A549 (cell line): ENCODE results near the gene PNN. TPM values are rescaled to one million over a fixed set of nuclear protein-coding genes. Genes with fewer than 3 reads are reported as not detected.
A peak's percentile ranks its signal among the peaks of the same experiment; 100 is the strongest.

Experiments
- ATAC-seq, 2 experiments: fragments of 200-7000 bp in 1 of 2; fragments of >200 bp in 1 of 2; cut with Nextera tagmentation in 1 of 2; cut with Tn5 transposase in 1 of 2; 3 replicates each; pipeline versions ENCODE4 v1.8.0 to v1.9.1; 2018 to 2020; ENCODE audit warnings: mild to moderate bottlenecking in 1 of 2, moderate library complexity in 1 of 2
- CTCF ChIA-PET: fragments of 300-600 bp; sonication (Branson Sonifier 250); formaldehyde crosslinking; extraction: SDS; loops from one replicate; lab custom pipeline; 2021; ENCODE audit warnings: antibody characterized with exemption, inconsistent platforms; lab: Yijun Ruan, JAX
- POLR2A ChIA-PET: fragments of 350-600 bp; formaldehyde crosslinking; extraction: SDS; loops from one replicate; lab custom pipeline; 2021; ENCODE audit warnings: antibody characterized with exemption, inconsistent platforms; lab: Yijun Ruan, JAX
- DNase-seq, 2 experiments: peaks; one replicate each; pipeline versions ENCODE4 v3.0.0 to v3.0.0-alpha.2; 2011 to 2016; ENCODE audit warnings: low read depth in 1 of 2, low spot score in 1 of 2
- FAIRE-seq: peaks from 2 replicates; lab custom pipeline; 2011; peaks lifted over from hg19 to GRCh38; lab: Jason Lieb, UNC
- H3K27ac ChIP-seq, 2 experiments: fragments of >200 bp; sonication (Bioruptor Twin); formaldehyde crosslinking; 3 replicates each; pipeline ENCODE4 v1.5.1; 2016 to 2017
- H3K4me1 ChIP-seq: fragments of >200 bp; sonication (Bioruptor Twin); formaldehyde crosslinking; 3 replicates; pipeline ENCODE4 v1.6.1; 2016
- H3K4me2 ChIP-seq: fragments of >200 bp; sonication (Bioruptor Twin); formaldehyde crosslinking; 3 replicates; pipeline ENCODE4 v1.6.1; 2016
- H3K4me3 ChIP-seq: fragments of >200 bp; sonication (Bioruptor Twin); formaldehyde crosslinking; 3 replicates; pipeline ENCODE4 v1.5.1; 2016
- H3K9me3 ChIP-seq: fragments of >200 bp; sonication (Bioruptor Twin); formaldehyde crosslinking; 3 replicates; pipeline ENCODE4 v1.6.1; 2016
- BHLHE40 ChIP-seq: IDR thresholded peaks from 2 replicates; pipeline ENCODE4 v1.6.1; 2012; ENCODE audit warnings: low read depth, low read length, inconsistent platforms
- CBX2 ChIP-seq: fragments of 200-600 bp; sonication (generic); IDR thresholded peaks from 2 replicates; pipeline ENCODE4 v1.6.1; 2016; ENCODE audit warnings: low read depth, mild to moderate bottlenecking, borderline replicate concordance
- CBX8 ChIP-seq: fragments of 200-600 bp; sonication (generic); IDR thresholded peaks from 2 replicates; pipeline ENCODE4 v1.6.1; 2016
- CEBPB ChIP-seq, 2 experiments: fragments of >200 bp in 1 of 2; sonication (Bioruptor Twin) in 1 of 2; formaldehyde crosslinking in 1 of 2; IDR thresholded peaks; 2 replicates each; pipeline ENCODE4 v1.6.1; 2012 to 2016
- CHD2 ChIP-seq: fragments of 150-350 bp; IDR thresholded peaks from 2 replicates; pipeline ENCODE4 v1.6.1; 2014; ENCODE audit warnings: low read length; ENCODE audit not compliant: partially characterized antibody
- EP300 ChIP-seq, 2 experiments: fragments of >200 bp; sonication (Bioruptor Twin); formaldehyde crosslinking; IDR thresholded peaks; 2 replicates in 1 of 2; 3 replicates in 1 of 2; pipeline ENCODE4 v1.6.1; 2016 to 2017
- ESRRA ChIP-seq: fragments of 150-350 bp; IDR thresholded peaks from 2 replicates; pipeline ENCODE4 v1.6.1; 2014; ENCODE audit warnings: mild to moderate bottlenecking, low read length, borderline replicate concordance
- HOXB13 ChIP-seq: fragments of 250-450 bp; sonication (Bioruptor Pico); IDR thresholded peaks from 2 replicates; pipeline ENCODE4 v1.5.0; 2020; ENCODE audit warnings: low read depth, mild to moderate bottlenecking, moderate library complexity
- HOXB5 ChIP-seq: fragments of 250-450 bp; sonication (Bioruptor Pico); IDR thresholded peaks from 2 replicates; pipeline ENCODE4 v1.5.0; 2020; ENCODE audit warnings: mild to moderate bottlenecking, moderate library complexity
- KDM5A ChIP-seq: fragments of 200-600 bp; sonication (generic); IDR thresholded peaks from 2 replicates; pipeline ENCODE4 v1.6.1; 2016; ENCODE audit warnings: antibody characterized with exemption, mild to moderate bottlenecking
- MAZ ChIP-seq: fragments of 150-350 bp; IDR thresholded peaks from 2 replicates; pipeline ENCODE4 v1.6.1; 2014; ENCODE audit warnings: antibody characterized with exemption, low read depth, low read length, borderline replicate concordance
- NPAS2 ChIP-seq: fragments of 250-450 bp; sonication (Bioruptor Pico); IDR thresholded peaks from 2 replicates; pipeline ENCODE4 v1.8.0; 2022; ENCODE audit warnings: mild to moderate bottlenecking, moderate library complexity, borderline replicate concordance
- POLR2AphosphoS2 ChIP-seq: conservative IDR thresholded peaks from 2 replicates; pipeline ENCODE4 v1.6.1; 2012; ENCODE audit warnings: low read length, improper control_type of control experiment, inconsistent platforms
- RARB ChIP-seq: fragments of 250-450 bp; sonication (Bioruptor Pico); IDR thresholded peaks from 2 replicates; pipeline ENCODE4 v1.8.0; 2021; ENCODE audit warnings: mild to moderate bottlenecking, moderate library complexity
- RFX5 ChIP-seq: fragments of 450-650 bp; IDR thresholded peaks from 2 replicates; pipeline ENCODE4 v1.7.1; 2014; ENCODE audit warnings: antibody characterized with exemption, mild to moderate bottlenecking, moderate library complexity
- RNF2 ChIP-seq: fragments of 200-600 bp; sonication (generic); IDR thresholded peaks from 2 replicates; pipeline ENCODE4 v1.6.1; 2016; ENCODE audit warnings: low read depth, mild to moderate bottlenecking, antibody characterized with exemption, moderate library complexity, borderline replicate concordance
- TFCP2L1 ChIP-seq: fragments of 250-450 bp; sonication (Bioruptor Pico); IDR thresholded peaks from 2 replicates; pipeline ENCODE4 v1.5.0; 2021; ENCODE audit warnings: mild to moderate bottlenecking
- ZNF302 ChIP-seq: fragments of 250-450 bp; sonication (Bioruptor Pico); IDR thresholded peaks from 2 replicates; pipeline ENCODE4 v1.9.0; 2021; ENCODE audit warnings: inconsistent platforms, mild to moderate bottlenecking, moderate library complexity
- WGBS: methylation state at CpG from one replicate; pipeline ENCODE4 v1.1.6; 2017; ENCODE audit errors: missing lambda C conversion rate; 5-methylcytosine and 5-hydroxymethylcytosine counted together
- polyA plus RNA-seq, 4 experiments: library from polyadenylated mRNA; depleted of rRNA in 3 of 4; stranded (reverse); fragments of >200 nt; fragmentation: RNase III in 1 of 4; extraction: RNeasy Plus Mini Kit Qiagen cat#74134 plus additional on column Dnase treatment in 1 of 4; gene quantifications; 2 replicates in 3 of 4; 3 replicates in 1 of 4; pipeline ENCODE4 v1.2.3, GENCODE V29; 2011 to 2017
- TF ChIP-seq, protein P1 (sequence below): fragments of 250-450 bp; sonication (Bioruptor Pico); IDR thresholded peaks from 2 replicates; pipeline ENCODE4 v1.5.0; 2021; ENCODE audit warnings: mild to moderate bottlenecking, moderate library complexity, borderline replicate concordance
- TF ChIP-seq, protein P2 (sequence below): IDR thresholded peaks from 2 replicates; pipeline ENCODE4 v1.6.1; 2012
- TF ChIP-seq, protein P3 (sequence below): fragments of >200 bp; sonication (Bioruptor Twin); formaldehyde crosslinking; IDR thresholded peaks from 2 replicates; pipeline ENCODE4 v1.6.1; 2016

The PNN gene
- polyA plus RNA-seq, 2 of the 4 experiments (the other 2 are of a cell fraction): 50.1 to 117 TPM

DNA sequence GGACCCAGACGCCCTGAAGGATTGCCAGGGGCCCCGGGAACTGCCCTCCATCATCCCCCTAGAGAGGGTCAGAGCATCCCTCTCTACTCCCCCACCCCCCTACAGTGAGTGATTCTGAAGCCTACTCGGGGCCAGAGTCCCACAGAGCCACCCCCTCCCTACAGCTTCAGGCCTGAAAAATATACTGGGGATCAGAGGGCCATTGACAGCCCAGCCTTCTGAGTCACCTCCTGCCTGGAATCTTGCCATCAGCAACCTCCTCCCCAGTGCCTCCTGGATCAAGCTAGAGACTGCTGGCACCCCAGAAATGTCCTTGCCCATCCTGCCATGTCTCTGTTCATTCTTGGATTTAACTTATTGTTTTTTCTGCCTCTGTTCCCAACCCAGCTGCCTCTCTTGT, 37.0 kb downstream of the PNN start:
- Histone ChIP-seq H3K4me3 (no peak overlapping the region), H3K4me2 (peak overlapping the region; percentile 40), H3K27ac (peak overlapping the region in 1 of 2 experiments; percentile 77; a peak in 3 of 6 replicates), H3K4me1 (peaks cover 12% of the 10 kb centered on the region), H3K9me3 (no peaks in the 10 kb centered on the region)
- ATAC-seq (peak; percentile 72 to 75), DNase-seq (no peak), FAIRE-seq (no peak)
- CTCF ChIA-PET: no interaction called here
- WGBS: 39% methylated on average over 2 of the region's 3 CpGs
- POLR2A ChIA-PET: no interaction called here
- TF ChIP-seq CEBPB (IDR thresholded peaks at IDR 0.05) (no peak), KDM5A (no peak), HOXB13 (no peak), RFX5 (no peak), CBX2 (no peak), ESRRA (no peak), POLR2AphosphoS2 (no peak), MAZ (no peak), HOXB5 (no peak), NPAS2 (CRISPR knock-in tag) (no peak), CHD2 (no peak), RARB (CRISPR knock-in tag) (no peak)
- TF ChIP-seq, protein P1, sequence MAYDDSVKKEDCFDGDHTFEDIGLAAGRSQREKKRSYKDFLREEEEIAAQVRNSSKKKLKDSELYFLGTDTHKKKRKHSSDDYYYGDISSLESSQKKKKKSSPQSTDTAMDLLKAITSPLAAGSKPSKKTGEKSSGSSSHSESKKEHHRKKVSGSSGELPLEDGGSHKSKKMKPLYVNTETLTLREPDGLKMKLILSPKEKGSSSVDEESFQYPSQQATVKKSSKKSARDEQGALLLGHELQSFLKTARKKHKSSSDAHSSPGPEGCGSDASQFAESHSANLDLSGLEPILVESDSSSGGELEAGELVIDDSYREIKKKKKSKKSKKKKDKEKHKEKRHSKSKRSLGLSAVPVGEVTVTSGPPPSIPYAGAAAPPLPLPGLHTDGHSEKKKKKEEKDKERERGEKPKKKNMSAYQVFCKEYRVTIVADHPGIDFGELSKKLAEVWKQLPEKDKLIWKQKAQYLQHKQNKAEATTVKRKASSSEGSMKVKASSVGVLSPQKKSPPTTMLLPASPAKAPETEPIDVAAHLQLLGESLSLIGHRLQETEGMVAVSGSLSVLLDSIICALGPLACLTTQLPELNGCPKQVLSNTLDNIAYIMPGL (CRISPR knock-in tag): no peak
- TF ChIP-seq, protein P2, sequence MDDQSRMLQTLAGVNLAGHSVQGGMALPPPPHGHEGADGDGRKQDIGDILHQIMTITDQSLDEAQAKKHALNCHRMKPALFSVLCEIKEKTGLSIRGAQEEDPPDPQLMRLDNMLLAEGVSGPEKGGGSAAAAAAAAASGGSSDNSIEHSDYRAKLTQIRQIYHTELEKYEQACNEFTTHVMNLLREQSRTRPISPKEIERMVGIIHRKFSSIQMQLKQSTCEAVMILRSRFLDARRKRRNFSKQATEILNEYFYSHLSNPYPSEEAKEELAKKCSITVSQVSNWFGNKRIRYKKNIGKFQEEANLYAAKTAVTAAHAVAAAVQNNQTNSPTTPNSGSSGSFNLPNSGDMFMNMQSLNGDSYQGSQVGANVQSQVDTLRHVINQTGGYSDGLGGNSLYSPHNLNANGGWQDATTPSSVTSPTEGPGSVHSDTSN: no peak

DNA sequence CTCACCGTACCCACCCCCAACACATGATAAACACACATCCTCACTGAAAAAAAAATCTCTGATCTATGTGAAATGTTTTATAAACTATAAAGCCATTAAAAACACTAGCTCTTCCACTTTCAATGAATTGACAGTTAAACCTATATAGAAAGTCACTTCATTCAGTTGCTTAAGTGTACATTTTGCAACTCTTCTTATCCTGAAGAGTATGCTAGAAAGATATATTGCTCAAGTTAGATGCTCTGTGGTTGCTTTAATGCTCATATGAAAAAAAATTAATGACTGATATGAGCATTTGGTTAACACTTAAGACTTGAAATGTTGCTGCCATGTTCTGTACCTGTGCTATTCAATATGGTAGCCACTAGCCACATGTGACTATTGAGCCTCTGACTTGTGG, 37.6 kb downstream of the PNN start:
- Histone ChIP-seq H3K4me3 (no peak overlapping the region), H3K27ac (peak overlapping the region in 1 of 2 experiments; percentile 77; a peak in 2 of 6 replicates), H3K4me1 (peaks cover 19% of the 10 kb centered on the region), H3K4me2 (no peak overlapping the region), H3K9me3 (no peaks in the 10 kb centered on the region)
- DNase-seq: no peak
- ChIA-PET CTCF (no interaction called here), POLR2A (no interaction called here)
- WGBS: 96% methylated on average over 1 of the region's 1 CpG
- no peak for ATAC-seq
- no peak for FAIRE-seq
- no peak for TF ChIP-seq HOXB5
- TF ChIP-seq ZNF302 (CRISPR knock-in tag): no peak
- TF ChIP-seq NPAS2 (CRISPR knock-in tag): no peak
- TF ChIP-seq BHLHE40: no peak
- no peak for TF ChIP-seq TFCP2L1 (CRISPR knock-in tag)
- no peak for TF ChIP-seq CBX8
- no peak for TF ChIP-seq RNF2
- no peak for TF ChIP-seq EP300 (IDR thresholded peaks at IDR 0.05)
- TF ChIP-seq, protein P1 (CRISPR knock-in tag): no peak
- TF ChIP-seq, protein P3, sequence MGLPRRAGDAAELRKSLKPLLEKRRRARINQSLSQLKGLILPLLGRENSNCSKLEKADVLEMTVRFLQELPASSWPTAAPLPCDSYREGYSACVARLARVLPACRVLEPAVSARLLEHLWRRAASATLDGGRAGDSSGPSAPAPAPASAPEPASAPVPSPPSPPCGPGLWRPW: no peak
